ENCODE results near the gene GRB14.

DNA sequence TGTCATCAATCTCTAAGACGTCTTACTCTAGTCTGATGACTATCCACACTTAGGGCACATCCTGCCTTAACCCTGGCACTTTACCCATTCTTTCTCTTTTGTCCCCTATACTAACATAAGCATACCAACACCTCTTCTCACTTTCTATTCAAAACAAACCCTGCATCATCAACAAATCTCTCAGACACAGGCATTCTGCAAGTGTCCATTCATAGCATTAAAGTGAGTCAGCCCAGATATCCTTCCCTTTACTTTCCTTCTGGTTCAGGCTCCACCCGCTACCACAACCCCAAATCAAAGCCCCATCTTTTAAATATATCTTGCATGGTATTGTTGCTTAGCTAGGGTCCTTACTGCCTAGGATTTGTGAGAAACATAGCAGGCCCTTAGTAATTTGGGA, 3.8 kb downstream of the GRB14 start:
- TF ChIP-seq POLR2A (IDR thresholded peaks at IDR 0.05): no peak
- TF ChIP-seq, protein P1, sequence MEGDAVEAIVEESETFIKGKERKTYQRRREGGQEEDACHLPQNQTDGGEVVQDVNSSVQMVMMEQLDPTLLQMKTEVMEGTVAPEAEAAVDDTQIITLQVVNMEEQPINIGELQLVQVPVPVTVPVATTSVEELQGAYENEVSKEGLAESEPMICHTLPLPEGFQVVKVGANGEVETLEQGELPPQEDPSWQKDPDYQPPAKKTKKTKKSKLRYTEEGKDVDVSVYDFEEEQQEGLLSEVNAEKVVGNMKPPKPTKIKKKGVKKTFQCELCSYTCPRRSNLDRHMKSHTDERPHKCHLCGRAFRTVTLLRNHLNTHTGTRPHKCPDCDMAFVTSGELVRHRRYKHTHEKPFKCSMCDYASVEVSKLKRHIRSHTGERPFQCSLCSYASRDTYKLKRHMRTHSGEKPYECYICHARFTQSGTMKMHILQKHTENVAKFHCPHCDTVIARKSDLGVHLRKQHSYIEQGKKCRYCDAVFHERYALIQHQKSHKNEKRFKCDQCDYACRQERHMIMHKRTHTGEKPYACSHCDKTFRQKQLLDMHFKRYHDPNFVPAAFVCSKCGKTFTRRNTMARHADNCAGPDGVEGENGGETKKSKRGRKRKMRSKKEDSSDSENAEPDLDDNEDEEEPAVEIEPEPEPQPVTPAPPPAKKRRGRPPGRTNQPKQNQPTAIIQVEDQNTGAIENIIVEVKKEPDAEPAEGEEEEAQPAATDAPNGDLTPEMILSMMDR (IDR thresholded peaks at IDR 0.05): no peak

All from uterus (tissue), 2 donors.